ENCODE data around the gene SPINT2. TPM values are rescaled to one million over a fixed set of nuclear protein-coding genes. Genes with fewer than 3 reads are reported as not detected.

Gene SPINT2
- total and polyA plus RNA-seq, 2 of the 13 experiments (the other 11 are each of a cell fraction or from before 2014, with no cell fraction given): 0.31 to 0.77 TPM

DNA sequence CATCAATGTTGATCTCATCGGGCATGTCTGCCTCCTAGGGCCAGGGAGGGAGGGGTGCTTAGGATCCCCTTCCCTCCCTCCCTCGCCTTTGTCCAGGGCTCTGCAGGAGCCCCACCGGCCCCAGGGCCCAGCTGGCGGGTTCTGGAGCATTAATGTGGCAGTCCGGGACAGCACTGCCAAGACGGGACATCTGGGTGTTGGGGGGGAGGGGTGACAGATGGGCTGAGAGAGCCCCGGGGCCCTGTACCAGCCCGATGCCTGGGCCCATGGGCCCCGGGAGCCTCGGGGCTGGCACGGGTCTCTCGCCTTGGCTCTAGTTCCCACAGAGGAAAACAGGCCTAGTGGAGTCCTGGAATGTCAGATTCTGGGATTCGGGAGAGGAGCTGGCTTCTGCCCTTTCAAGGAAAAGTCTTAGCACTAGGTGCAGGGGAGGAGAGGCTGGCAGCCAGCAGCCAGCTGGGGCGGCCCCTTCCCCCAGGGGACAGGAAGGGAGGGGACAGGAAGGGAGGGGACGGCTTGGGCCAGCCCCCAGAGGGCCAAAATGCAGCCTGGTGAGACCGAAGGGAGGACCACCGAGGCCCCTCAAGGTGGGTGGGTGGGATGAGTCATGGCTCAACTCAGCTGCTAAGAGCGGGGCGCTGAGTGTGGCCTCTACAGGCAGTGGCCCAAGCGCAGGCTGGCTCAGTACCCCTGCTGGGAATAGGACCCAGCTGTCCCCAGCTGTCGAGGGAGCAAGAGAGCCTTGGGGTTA is 11.3 kb upstream of the SPINT2 start:
- DNase-seq (ENCODE audit: low spot score): no peak
- no peaks in the 10 kb centered on the region for H3K36me3 ChIP-seq (replicated peaks in 1 of 2; ENCODE audit: control insufficient read depth in 1 of 2, insufficient read depth in 2 of 2, low read length in 2 of 2)
- in situ Hi-C loops (cut with HindIII; ENCODE audit: extremely low pct_ligation_motif_present, low pct_unique_long_range_greater_than_20kb): no loop called here
- H3K9me3 ChIP-seq (ENCODE audit: low read length): no peaks in the 10 kb centered on the region
- H2AFZ ChIP-seq (ENCODE audit: low read length): no peak overlapping the region
- FAIRE-seq: no peak
- TF ChIP-seq MAFG (CRISPR knock-in tag; IDR thresholded peaks at IDR 0.05) (no peak), ZNF678 (CRISPR knock-in tag; IDR thresholded peaks at IDR 0.05) (no peak), ZNF547 (CRISPR knock-in tag; IDR thresholded peaks at IDR 0.05) (no peak), ZNF562 (CRISPR knock-in tag; IDR thresholded peaks at IDR 0.05; ENCODE audit: borderline replicate concordance) (no peak), ZSCAN22 (CRISPR knock-in tag; IDR thresholded peaks at IDR 0.05) (no peak), PHF20 (CRISPR knock-in tag; IDR thresholded peaks at IDR 0.05) (no peak), NAIF1 (CRISPR knock-in tag; IDR thresholded peaks at IDR 0.05; ENCODE audit: borderline replicate concordance) (no peak), JUND (CRISPR knock-in tag; IDR thresholded peaks at IDR 0.05) (no peak), ATAD3A (CRISPR knock-in tag; IDR thresholded peaks at IDR 0.05) (no peak), ZMYM2 (CRISPR knock-in tag; IDR thresholded peaks at IDR 0.05) (no peak), JUNB (CRISPR knock-in tag; IDR thresholded peaks at IDR 0.05; ENCODE audit: borderline replicate concordance) (no peak), STAT5B (CRISPR knock-in tag; IDR thresholded peaks at IDR 0.05) (no peak)
- TF ChIP-seq, protein P1, sequence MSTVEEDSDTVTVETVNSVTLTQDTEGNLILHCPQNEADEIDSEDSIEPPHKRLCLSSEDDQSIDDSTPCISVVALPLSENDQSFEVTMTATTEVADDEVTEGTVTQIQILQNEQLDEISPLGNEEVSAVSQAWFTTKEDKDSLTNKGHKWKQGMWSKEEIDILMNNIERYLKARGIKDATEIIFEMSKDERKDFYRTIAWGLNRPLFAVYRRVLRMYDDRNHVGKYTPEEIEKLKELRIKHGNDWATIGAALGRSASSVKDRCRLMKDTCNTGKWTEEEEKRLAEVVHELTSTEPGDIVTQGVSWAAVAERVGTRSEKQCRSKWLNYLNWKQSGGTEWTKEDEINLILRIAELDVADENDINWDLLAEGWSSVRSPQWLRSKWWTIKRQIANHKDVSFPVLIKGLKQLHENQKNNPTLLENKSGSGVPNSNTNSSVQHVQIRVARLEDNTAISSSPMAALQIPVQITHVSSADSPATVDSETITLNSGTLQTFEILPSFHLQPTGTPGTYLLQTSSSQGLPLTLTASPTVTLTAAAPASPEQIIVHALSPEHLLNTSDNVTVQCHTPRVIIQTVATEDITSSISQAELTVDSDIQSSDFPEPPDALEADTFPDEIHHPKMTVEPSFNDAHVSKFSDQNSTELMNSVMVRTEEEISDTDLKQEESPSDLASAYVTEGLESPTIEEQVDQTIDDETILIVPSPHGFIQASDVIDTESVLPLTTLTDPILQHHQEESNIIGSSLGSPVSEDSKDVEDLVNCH (CRISPR knock-in tag; IDR thresholded peaks at IDR 0.05): no peak
- TF ChIP-seq, protein P2, sequence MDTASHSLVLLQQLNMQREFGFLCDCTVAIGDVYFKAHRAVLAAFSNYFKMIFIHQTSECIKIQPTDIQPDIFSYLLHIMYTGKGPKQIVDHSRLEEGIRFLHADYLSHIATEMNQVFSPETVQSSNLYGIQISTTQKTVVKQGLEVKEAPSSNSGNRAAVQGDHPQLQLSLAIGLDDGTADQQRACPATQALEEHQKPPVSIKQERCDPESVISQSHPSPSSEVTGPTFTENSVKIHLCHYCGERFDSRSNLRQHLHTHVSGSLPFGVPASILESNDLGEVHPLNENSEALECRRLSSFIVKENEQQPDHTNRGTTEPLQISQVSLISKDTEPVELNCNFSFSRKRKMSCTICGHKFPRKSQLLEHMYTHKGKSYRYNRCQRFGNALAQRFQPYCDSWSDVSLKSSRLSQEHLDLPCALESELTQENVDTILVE (CRISPR knock-in tag; IDR thresholded peaks at IDR 0.05): no peak
- WGBS (ENCODE audit: low lambda C conversion rate): 23% methylated on average over 7 of the region's 21 CpGs
- H3K4me3 ChIP-seq (replicated peaks in 1 of 3; ENCODE audit: insufficient read depth in 1 of 3, low read depth in 2 of 3, low read length in 3 of 3): no peak overlapping the region
- peaks cover 31% of the 10 kb centered on the region for H3K4me1 ChIP-seq (ENCODE audit: insufficient read depth, low read length)
- no peaks in the 10 kb centered on the region for H4K20me1 ChIP-seq (ENCODE audit: insufficient read depth, low read length)
- ChIA-PET POLR2A (no interaction called here), CTCF (ENCODE audit: low intra/inter-chr PET ratio, low total read pairs) (no interaction called here)
- ATAC-seq: no peak
- no peaks in the 10 kb centered on the region for H3K79me2 ChIP-seq (ENCODE audit: insufficient read depth, low read length)
- intact Hi-C loops (cut with micrococcal nuclease; ENCODE audit: unreplicated experiment): loop anchor here (5.0 kb wide), 1 partner anchor 69 kb away; no protein-coding TSS in a partner anchor
- H3K4me2 ChIP-seq (ENCODE audit: low read depth, low read length): no peak overlapping the region
- no peak overlapping the region for H3K9ac ChIP-seq (ENCODE audit: insufficient read depth, low read depth, low read length)
- no peak overlapping the region for H3K27ac ChIP-seq (ENCODE audit: extremely low read length, insufficient read depth, low read length)
- peaks cover 4 to 20% of the 10 kb centered on the region in 2 experiments; a peak in 3 of 5 replicates for H3K27me3 ChIP-seq (ENCODE audit: control insufficient read depth in 1 of 2, insufficient read depth in 2 of 2, low read length in 2 of 2)
- no TSS peak for BruUV-seq (replicated peaks)
